ENCODE measurements around the gene TENT4A.

TENT4A gene

DNA sequence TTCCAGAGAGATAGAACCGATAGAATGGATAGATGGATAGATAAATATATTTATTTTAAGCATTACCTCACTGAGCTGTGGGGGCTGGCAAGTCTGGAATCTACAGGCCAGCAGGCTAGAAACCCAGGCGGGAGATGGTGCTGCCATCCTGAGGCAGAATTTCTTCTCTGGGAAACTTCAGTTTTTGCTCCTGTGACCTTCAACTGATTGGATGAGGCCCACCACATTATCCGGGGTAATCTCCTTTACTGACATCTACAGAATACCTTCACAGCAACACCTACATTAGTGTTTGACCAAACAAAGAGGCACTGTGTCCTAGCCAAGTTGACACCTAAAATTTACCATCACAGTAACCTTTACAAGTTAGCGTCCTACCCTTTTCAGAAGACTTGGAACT, 29.2 kb upstream of the TENT4A start:
- no peak for TF ChIP-seq POLR2A (IDR thresholded peaks at IDR 0.05; ENCODE audit: low read length)
- TF ChIP-seq GATA1 (IDR thresholded peaks at IDR 0.05; ENCODE audit: low read depth, low read length), result no peak
- no peak for DNase-seq

GRCh38 chr5:6686501-6686900, 26.7 kb upstream of the TENT4A start:
- DNase-seq, result no peak
- TF ChIP-seq GATA1 (IDR thresholded peaks at IDR 0.05; ENCODE audit: low read depth, low read length) (no peak), POLR2A (IDR thresholded peaks at IDR 0.05; ENCODE audit: low read length) (no peak)

- peak; percentile 16 to 23 for DNase-seq
- no peak for TF ChIP-seq GATA1 (IDR thresholded peaks at IDR 0.05; ENCODE audit: low read depth, low read length)
- no peak for TF ChIP-seq POLR2A (IDR thresholded peaks at IDR 0.05; ENCODE audit: low read length)
Measured at GRCh38 chr5:6686915-6687409, 26.3 kb upstream of the TENT4A start.

DNA sequence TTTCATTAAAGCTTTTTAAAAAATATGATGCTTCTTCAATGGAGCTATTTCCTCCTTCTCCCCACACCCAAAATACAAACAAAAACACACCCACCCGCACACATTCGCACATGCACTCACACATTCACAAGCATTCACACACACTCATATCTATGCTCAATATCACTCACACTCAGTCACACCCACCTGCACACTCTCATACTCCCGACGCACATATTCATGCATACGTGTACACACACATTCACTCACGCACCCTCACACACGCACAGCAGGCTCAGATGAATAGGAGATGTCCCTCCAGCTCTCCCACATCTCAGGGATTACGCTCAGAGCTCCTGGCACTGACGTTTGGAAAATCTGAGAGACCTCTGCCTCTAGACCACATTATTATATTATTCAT, 25.7 kb upstream of the TENT4A start:
- TF ChIP-seq GATA1 (IDR thresholded peaks at IDR 0.05; ENCODE audit: low read depth, low read length) (no peak), POLR2A (IDR thresholded peaks at IDR 0.05; ENCODE audit: low read length) (no peak)
- no peak for DNase-seq

DNA sequence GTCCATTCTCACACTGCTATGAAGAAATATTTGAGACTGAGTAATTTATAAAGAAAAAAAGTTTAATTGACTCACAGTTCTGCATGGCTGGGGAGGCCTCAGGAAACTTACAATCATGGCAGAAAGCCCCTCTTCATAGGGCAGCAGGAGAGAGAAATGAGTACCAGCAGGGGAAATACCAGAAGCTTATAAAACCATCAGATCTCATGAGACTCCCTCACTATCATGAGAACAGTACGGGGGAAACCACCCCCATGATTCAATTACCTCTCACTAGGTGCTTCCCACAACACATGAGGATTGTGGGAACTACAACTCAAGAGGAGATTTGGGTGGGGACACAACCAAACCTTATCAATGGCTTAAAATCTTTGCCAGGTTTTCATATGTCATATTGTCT, 20.3 kb upstream of the TENT4A start:
- TF ChIP-seq POLR2A (IDR thresholded peaks at IDR 0.05; ENCODE audit: low read length), result no peak
- TF ChIP-seq GATA1 (IDR thresholded peaks at IDR 0.05; ENCODE audit: low read depth, low read length), result no peak
- no peak for DNase-seq

DNA sequence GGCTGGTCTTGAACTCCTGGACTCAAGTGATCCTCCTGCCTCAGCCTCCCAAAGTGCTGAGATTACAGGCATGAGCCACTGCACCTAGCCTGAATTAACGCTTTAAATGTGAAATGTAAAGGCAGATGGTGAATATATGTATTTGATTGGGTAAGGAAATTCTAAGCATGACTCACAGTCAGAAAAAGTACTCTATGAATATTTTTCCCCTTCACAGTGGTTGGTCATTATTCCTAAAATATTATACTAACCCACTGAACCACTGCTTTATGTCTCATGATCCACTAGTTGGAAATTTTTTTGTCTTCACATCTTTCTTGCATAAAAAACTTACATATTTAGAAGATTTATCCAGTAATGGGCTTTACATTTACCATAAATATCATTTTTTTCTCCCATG, 14.5 kb upstream of the TENT4A start:
- TF ChIP-seq POLR2A (IDR thresholded peaks at IDR 0.05; ENCODE audit: low read length) (no peak), GATA1 (IDR thresholded peaks at IDR 0.05; ENCODE audit: low read depth, low read length) (no peak)
- no peak for DNase-seq

DNA sequence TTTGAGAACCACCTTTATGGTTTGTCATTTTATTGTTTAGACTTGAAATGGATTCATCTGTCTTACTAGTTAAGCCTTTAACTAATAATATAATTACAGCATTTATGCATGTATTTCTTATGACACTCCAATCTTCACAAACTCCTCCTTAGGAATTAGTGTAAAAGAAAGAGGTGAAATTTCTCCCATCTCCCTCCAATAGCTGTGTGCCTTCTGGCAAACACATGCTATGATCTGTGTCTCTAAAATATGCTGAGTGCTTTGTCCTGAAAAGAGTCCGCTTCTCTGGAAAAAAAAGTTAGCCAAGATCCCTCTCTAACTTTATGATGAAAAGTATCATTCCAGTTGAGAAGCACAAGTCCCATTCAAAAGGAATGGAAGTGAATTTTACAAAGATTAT, 13.9 kb upstream of the TENT4A start:
- DNase-seq, result no peak
- no peak for TF ChIP-seq GATA1 (IDR thresholded peaks at IDR 0.05; ENCODE audit: low read depth, low read length)
- TF ChIP-seq POLR2A (IDR thresholded peaks at IDR 0.05; ENCODE audit: low read length), result no peak

GRCh38 chr5:6700074-6700684, 13.1 kb upstream of the TENT4A start:
- DNase-seq, result no peak
- TF ChIP-seq GATA1 (IDR thresholded peaks at IDR 0.05; ENCODE audit: low read depth, low read length), result no peak
- no peak for TF ChIP-seq POLR2A (IDR thresholded peaks at IDR 0.05; ENCODE audit: low read length)

DNA sequence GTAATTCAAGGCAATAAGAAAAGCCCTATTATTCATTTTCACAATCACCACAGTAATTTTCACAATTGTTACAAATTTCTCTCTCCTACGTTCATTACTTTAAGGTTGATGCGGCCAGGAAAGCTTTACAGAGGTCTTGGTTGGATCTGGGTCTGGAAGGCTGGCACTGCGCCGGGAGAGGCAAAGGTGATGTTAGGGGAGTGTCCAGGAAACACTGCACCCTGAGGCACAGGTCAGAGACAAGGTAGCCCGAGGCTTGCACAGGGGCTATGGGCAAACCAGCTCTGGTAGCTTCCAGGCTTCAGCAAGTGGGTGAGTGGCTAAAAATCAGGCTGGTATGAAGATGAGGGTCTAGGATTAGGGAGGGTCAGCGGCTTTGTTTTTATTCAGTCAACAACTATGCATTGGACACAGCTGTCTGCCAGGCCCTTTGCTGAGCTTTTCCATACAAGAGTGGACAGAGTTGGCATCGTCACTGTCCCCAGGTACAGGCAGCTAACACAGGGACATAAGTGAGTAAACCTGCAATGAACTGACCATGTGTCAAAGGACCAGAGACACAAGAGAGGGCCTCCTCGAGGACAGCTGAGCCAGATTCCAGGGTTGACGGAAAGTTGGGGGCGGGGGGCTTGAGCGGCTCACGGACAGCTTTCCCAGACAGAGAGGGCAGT, 12.4 kb upstream of the TENT4A start:
- TF ChIP-seq POLR2A (IDR thresholded peaks at IDR 0.05; ENCODE audit: low read length) (no peak), GATA1 (IDR thresholded peaks at IDR 0.05; ENCODE audit: low read depth, low read length) (no peak)

GRCh38 chr5:6701491-6701890, 11.7 kb upstream of the TENT4A start:
- no peak for TF ChIP-seq GATA1 (IDR thresholded peaks at IDR 0.05; ENCODE audit: low read depth, low read length)
- TF ChIP-seq POLR2A (IDR thresholded peaks at IDR 0.05; ENCODE audit: low read length), result no peak
- DNase-seq, result no peak

More for the DNA sequence above, 12.4 kb upstream of the TENT4A start:
- DNase-seq, result no peak

DNA sequence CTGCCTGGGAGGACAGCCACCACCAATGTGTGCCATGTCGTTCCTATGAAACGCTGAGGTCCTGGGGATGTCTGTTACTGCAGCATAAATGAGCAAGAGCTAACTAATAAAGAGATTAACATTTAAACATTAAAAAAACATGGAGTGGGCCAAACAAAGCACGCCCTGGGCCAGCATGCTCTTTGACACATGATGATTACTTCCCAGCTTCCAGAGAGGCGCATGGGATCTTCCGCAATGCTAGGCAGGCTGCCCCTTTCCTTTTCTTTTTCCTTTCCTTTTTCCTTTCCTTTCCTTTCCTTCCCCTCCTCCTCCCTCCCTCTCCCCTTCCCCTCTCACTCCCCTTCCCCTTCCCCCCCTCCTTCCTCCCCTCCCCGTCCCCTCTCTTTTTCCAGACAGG, 10.6 kb upstream of the TENT4A start:
- DNase-seq, result no peak
- no peak for TF ChIP-seq GATA1 (IDR thresholded peaks at IDR 0.05; ENCODE audit: low read depth, low read length)
- no peak for TF ChIP-seq POLR2A (IDR thresholded peaks at IDR 0.05; ENCODE audit: low read length)

- no peak for DNase-seq
- no peak for TF ChIP-seq GATA1 (IDR thresholded peaks at IDR 0.05; ENCODE audit: low read depth, low read length)
Measured at GRCh38 chr5:6703806-6704205, 9.4 kb upstream of the TENT4A start.

DNA sequence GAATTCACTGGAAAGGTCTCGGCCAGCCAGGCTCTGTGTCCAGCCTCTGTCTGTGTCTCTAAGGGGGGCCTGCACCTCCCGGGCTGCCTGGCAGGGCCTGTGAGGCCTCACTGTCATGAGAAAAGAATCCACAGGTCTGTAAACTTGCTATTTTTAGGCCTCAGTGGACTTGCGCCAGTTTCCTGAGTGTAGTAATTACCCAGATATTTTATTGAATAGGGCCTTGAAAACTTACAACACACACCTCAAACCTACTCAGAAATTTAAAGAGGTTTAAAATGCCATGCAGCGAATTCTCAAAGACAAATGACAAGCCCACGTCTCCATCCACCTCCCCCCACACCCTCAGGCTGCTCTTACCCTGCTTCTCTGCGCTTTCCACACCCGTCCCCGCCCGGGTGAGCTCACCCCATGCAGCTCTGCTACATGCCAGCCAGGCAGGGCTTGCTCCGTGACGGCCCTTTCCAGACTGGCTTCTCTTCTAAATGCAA, 8.8 kb upstream of the TENT4A start:
- TF ChIP-seq GATA1 (IDR thresholded peaks at IDR 0.05; ENCODE audit: low read depth, low read length), result no peak
- TF ChIP-seq POLR2A (IDR thresholded peaks at IDR 0.05; ENCODE audit: low read length), result no peak
- no peak for DNase-seq

DNA sequence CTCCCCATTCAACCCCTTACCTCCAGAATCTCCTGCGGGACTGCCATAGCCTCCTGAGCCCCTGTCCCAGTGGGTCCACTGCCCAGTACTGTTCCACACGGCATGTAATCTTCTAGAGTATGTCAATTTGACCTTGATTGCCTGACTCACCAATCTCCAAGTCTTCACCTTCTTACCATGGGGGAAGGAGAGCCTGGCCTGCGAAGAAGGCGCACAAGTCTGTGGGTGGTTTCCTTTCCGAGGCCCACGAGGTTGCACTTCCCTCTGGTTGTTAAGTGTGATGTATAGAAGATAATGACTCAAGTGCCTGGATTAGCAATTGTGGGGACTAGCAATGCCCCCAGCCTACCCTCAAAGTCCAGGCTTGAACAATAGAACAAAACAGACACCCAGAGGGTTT, 8.1 kb upstream of the TENT4A start:
- no peak for DNase-seq

DNA sequence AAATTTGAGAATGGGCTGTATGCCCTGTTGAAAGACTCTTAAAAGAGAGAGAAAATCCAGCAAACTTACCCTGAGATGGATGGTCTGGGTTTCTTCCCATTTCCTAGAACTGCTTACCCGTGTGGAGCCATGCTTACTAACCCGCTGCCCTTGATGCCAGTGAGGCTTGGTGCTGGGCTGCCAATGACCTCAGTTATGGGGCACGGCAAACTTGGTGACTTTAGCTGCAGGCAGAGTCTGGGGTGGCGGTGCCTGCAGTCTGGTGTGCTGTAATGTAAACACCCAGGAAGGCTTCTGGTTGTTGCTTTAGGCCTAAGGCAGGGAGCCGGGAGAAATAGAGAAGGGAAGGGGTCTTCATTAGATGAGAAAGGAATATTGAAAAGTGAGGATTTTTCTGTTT, 7.3 kb upstream of the TENT4A start:
- DNase-seq, result no peak
- TF ChIP-seq GATA1 (IDR thresholded peaks at IDR 0.05; ENCODE audit: low read depth, low read length) (no peak), POLR2A (IDR thresholded peaks at IDR 0.05; ENCODE audit: low read length) (no peak)

More for the DNA sequence above, 8.1 kb upstream of the TENT4A start:
- no peak for TF ChIP-seq GATA1 (IDR thresholded peaks at IDR 0.05; ENCODE audit: low read depth, low read length)
- no peak for TF ChIP-seq POLR2A (IDR thresholded peaks at IDR 0.05; ENCODE audit: low read length)
